ENCODE results near the gene OBSL1.

The OBSL1 gene

DNA sequence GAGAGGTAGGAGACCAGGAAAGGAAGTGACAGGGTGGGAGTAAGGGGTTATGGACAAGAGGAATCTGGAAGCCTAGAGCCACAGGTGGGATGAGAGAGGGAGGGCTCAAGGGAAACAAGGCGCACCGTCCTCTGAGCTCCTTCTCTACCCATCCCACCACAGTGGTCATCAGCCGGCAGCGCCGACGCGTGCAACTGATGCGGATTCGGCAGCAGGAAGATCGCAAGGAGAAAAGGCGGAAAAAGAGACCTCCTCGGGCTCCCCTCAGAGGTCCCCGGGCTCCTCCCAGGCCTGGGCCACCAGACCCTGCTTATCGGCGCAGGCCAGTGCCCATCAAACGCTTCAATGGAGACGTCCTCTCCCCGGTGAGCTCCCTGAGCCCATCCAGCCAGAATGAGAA, 22.3 kb downstream of the OBSL1 start:
- no peak for DNase-seq (ENCODE audit: low spot score)

DNA sequence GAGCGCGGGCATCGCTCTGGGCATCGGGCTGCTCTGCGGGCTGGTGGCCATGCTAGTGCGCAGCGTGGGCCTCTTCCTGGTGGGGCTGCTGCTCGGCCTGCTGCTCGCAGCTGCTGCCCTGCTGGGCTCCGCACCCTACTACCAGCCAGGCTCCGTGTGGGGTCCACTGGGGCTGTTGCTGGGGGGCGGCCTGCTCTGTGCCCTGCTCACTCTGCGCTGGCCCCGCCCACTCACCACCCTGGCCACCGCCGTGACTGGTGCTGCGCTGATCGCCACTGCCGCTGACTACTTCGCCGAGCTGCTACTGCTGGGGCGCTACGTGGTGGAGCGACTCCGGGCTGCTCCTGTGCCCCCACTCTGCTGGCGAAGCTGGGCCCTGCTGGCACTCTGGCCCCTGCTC, 23.7 kb downstream of the OBSL1 start:
- DNase-seq (ENCODE audit: low spot score): no peak

DNA sequence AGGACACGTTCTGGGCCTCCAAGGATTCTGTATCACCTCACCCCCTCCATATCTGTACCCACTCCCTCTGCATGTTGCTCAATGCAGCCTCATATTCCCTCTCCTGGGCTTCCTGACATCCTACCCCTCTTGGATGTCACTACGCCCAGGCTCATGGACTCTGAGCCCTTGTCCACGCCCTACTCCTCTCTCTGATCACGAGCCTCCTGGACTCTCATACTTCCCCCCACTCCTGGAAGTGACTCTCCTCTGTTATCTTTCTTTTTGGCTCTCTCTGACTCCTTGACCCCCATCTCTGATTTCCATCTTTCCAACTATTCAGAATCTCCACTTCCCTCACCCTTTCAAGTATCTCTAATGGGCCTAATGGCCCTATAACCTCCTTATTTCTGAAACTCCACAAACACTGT, 25.4 kb downstream of the OBSL1 start:
- no peak for DNase-seq (ENCODE audit: low spot score)

DNA sequence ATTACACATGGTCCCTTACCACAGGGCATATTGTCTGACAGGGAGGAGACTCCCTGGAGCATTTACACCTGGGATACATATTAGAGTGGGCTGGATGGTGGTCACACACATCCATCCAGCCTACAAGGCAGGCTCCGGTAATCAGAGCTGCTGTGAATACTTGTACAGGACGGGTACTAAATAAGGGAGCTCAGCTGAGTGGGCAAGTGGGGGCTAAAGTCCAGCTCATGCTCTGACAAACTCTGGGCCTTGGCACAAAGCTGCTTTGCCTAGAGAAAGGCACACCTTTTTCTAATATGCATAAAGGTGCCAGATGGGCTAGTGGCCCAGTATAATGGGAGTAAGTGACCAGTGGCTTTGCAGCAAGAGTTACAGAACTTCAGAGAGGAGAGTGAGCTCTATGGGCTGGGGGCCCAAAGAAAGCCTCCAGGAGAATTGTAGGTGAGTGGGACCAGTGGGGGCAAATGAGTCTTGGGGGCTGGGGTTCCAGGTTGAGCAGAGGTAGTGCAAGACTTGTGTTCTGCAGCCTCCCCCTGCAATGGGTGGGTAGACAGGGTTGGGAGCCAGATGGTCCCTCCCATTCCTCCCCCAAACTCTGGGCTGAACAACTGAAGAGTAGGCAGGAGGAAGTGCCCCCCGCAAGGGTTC, 25.9 kb downstream of the OBSL1 start:
- no peak for DNase-seq (ENCODE audit: low spot score)

DNA sequence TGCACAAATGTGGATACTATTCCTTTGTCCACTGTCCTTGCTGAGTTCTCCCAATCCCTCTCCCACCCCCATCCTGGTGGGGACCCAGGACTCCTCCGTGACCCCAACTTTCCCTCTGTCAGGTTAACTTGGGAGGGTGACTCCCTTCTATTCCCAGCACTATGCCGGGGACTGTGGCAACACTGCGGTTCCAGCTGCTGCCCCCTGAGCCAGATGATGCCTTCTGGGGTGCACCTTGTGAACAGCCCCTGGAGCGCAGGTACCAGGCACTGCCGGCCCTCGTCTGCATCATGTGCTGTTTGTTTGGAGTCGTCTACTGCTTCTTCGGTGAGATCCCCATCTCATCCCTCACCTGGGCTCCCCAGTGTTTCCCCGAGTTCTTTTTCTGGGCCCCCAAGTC, 26.8 kb downstream of the OBSL1 start:
- DNase-seq (ENCODE audit: low spot score): no peak

DNA sequence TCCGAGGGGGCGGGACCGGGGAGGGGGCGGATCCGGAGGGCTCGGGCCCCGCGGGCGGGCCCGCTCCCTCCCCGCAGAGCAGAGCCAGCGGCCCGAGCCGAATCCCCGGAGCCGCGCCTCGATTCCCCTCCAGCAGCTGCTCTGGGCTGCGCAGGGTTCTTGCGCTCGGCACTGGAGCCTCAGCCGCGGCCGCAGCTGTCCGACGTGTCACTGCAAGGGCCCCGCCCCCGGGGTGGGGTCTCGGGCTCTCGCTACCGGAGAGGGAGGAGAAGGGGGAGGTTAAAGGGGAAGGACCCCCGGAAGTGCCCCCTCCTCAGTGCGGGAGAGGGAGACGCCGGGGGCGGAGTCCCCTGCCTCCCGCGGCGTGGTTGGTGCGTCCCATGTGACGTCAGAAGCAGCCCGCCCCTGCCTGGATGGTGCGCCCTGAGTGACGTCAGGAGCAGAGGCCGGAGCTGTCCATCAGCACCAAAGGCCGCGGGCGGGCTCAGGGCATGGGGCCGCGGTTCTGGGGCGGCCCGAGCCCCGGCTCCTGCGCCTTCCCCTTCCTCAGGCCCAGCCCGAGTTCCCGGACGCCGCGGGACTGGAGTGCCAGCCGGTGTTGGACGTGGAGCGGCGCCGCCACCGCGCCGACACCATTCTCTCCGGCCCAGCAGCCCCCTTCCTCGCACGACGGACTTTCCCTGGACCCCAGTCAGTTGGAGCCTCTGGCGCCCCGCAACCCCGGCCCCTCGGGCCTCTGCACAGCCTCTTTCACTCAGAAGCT, 27.6 kb downstream of the OBSL1 start, which contains the start of the genes CHPF and TMEM198:
Gene CHPF, minus strand, starts transcription at position 214 of the 763 bp plus-strand sequence. CDS start 271 bp downstream, outside the sequence.
Gene TMEM198, plus strand, starts transcription at position 433 of the 763 bp plus-strand sequence. CDS start 700 bp downstream, outside the sequence.
- DNase-seq (ENCODE audit: low spot score): peak; percentile 94

DNA sequence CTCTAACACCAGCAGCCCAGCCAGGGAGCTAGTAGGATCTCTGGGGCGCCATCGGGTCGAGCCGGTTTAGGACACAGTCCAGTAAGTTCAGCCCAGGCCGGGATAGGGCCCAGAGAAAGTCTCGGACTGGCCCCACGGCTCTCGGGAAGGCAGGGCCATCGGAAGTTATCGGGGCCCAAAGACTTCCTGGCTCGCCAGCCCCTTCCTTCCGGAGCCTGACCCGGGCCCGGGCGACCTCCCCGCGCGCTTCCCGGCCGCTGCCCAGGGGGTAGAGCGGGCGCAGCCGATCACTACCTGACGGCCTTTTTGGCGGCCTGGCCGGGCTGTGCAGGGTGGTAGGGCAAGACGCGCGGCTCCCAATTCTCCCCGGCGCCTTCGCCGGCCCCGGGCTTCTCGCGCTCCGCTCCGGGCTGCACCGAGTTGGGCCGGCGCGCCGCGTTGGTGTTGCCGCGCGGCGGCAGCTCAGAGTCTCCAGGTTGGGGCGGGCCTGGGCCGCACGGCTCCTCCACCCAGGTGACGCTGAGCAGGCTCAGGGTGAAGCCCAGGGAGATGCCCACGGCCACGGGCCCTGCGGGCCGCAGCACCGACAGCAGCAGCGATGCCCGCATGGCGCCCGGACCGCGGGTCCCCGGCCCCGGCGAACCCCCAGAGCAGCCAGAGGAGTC, 28.3 kb downstream of the OBSL1 start:
- no peak for DNase-seq (ENCODE audit: low spot score)

DNA sequence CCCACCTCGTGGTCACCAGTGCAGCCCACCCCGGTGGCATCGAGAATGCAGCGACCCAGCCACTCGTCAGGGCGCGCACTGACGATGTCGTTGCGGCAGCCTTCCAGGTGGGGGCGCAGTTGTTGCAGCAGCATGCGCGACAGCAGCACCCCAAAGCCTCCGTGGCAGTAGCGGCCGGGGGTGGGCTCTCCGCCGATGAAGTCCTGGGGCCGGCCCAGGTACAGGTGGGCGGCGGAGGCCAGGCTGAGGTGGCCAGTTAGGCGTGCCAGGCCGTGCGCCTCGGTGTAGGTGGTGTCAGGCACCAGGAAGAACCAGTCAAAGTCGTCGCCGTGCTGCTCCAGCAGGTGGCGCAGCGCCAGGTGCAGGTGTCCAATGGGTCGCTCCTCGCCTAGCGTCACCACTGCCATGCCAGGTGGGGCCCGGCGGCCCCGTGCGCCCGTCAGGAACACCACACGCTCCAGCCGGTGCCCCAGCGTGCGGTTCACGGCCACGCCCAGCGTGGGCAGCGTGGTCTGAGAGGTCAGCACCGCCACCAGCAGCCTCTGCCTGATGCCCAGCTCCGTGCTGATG, 29.6 kb downstream of the OBSL1 start:
- peak; percentile 89 for DNase-seq (ENCODE audit: low spot score)

DNA sequence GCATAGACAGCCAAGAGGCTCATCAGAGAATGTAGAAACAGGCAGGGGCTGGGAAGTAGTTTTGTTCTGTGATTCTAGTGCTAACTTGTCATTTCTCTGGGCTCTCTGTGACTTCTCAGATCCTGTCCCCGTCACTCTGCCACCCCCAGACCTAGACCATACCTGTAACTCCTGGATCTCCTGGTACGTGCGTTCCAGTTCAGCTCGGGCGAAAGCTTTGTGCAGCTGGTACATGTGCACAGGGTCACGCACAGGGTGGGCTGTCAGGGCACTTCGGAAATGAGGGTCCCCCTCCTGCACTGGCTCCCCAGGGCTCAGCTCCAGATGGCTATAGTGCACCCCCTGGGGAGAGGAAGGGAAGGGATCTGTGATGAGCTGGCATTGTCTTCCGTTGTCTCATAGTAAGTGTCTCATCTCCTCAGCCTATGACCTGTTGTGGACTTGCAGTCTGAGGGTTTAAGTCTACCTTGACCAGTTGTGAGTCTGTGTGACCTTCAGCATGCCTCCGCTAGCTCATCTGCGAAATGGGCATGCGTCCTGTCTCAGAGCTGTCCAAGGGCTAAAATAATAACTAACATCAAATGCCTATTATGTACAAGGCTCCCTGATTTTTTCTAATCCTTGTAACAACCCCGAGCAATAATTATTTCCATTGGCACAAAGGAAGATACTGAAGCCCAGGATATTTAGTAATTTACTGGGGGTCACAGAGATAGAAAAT, 30.4 kb downstream of the OBSL1 start:
- no peak for DNase-seq (ENCODE audit: low spot score)

DNA sequence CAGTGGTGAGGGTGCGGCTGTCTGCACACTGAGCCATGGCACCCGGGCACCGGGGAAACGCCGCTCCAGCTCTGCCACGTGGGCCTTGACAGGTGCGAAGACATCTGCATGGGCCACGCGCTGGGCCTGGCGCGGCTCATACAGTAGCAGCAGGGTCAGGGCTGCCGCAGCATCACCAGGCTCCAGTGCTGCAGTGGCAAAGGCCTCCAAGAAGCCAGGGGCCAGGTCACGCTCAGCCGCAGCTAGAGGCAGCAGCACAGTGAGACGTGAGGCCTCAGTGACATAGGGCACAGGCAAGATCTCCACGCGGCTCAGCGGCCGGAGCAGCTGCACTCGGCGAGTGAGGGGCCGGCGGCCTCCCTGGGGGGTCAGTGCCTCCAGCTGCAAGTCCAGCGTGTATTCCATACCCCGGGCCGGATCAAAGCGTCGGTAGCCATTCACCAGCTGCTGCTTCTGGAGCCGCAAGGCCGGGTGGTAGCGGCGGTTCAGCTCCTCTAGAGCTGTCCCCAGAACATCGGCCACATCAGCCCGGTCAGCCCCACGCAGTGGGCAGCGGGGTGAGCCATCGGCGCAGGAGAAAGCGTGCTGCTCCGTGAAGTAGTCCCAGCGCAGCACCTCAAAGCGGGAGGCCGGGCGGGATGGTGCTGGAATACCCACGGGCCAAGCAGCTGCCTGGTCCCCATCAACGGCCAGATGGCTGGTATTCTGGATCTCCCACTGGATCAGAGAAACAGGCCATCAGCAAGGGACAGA, 31.2 kb downstream of the OBSL1 start:
- DNase-seq (ENCODE audit: low spot score): no peak

DNA sequence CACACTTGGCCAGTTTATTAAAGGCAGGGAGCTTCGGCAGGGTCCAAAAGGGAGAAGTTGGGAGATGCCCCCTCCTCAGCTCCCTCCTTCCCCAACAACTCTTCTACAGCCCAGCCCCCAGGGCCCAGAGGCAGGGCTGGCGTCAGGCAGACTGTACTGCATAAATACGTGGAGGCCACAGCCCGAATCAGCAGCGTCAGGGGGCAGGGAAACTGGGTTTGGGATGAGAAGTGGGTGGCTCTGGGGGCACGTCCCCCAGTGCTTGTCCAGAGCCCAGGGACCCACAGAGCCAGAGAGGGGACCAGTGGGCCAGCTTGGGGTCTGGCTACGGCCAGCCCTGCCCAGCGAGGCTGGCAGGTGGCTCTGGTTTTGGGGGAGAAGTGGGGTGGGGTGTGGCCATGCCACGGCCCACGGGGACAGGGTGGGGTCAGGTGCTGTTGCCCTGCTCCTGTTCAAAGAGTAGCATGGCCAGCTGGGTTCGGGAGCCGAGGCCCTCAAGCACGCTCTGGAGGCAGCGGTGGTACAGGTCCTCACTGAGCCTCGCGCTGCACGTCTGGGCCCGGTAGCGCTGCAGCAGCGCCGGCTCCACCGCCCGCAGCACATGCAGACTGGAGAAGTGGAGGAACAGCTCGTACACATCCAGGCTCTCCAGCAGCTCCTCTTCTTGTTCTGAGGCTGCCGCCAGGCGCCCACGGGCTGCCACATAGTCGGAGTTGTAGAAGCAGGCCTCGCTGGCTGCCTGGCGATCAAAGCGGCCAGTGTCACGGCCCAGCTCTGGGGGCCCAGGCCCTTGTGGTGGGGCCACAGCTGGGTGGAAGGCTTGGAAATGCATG, 32.2 kb downstream of the OBSL1 start:
- no peak for DNase-seq (ENCODE audit: low spot score)

DNA sequence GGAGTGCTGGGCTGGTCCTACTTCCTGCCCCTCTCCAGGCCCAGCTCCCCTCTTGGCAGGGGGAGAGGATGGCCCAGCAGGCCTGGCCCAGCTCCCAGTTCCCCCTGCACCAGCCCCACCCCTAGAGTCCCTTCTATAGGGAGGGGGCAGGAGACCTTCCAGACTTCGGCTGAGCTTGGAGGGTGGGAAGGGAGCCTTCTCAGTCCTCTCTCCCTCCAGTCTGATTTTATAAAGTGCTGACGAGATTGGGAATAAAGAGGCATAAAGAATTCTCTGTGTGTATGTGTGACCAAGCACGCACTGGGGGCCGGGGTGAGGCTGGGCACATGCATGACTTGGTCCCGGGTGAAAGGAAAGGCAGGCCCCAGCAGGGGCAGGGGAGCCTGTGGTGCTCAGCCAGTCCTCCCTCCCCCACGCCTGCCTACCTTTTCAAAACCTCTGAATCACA, 32.8 kb downstream of the OBSL1 start:
- no peak for DNase-seq (ENCODE audit: low spot score)

DNA sequence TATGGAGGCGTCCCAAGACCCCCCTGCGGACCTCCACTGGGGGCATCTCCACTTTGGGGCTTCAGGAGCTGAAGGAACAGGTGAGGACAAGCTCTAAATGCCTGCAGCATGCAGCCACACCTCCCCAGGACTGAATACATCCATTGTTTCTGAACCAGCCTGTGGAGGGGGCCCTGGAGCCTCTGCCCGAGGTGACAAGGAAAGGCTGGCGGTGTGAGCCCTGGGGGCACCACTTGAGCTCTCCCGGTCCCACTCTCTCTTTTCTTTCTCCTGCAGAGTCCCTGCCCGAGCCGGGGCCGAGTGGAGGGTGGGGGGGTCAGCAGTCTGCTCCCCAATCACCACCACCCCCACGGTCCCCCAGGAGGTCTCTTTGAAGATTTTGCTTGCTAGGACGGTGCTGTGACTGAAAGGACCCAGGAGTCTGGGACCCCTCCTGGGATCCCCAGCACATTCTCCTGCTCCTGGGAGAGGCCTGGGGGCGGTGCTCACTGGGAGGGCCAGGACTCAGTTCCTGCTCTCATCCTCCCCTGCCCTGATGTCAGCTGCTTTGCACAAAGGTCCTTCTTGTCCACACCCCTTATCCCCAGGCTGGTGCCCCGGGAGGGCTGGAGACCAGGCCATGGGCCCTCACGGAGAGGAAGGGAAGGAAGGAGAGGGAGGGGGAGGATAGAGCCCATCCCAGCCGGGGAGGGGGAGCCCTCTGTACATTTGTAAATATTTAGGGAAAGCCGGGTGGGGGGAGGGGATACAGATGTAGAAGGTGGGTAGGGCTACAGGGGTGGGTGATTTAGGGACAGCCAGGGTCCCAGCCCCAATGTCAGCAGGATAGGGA, 33.5 kb downstream of the OBSL1 start:
- no peak for DNase-seq (ENCODE audit: low spot score)

DNA sequence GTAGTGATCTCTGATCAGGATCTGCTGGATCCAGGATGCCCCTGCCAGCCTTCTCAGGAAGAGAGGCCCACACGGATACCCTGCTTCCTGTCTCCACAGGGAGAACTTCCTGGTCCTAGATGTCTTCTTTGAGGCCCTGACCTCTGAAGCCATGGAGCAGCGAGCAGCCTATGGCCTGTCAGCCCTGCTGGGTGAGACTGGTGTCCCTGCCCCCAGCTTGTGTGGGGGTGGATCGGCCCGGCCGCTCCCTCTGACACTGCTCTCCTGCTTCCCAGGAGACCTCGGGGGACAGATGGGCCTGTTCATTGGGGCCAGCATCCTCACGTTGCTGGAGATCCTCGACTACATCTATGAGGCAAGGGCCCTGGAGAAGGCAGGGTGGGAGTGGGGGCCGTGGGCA, 34.4 kb downstream of the OBSL1 start:
- DNase-seq (ENCODE audit: low spot score): no peak

DNA sequence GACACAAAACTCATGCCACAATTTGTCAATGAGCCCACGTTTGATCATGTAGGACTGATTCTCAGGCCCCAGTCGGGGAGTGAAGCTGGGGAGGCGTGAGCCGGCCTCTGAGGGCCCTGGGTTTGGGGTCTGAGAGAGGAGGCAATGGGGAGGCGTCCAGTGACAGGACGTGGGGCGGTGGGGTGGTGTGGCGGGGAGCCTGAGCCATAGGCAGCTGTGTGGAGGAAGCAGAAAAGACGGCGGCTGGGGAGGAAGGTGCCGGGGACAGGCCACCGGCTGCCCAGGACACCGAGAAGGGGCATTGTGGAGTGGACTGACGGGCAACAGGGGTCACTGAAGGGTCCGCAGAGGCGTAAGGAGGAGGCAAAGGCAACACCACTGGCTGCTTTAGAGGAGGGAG, 34.9 kb downstream of the OBSL1 start:
- no peak for DNase-seq (ENCODE audit: low spot score)

DNA sequence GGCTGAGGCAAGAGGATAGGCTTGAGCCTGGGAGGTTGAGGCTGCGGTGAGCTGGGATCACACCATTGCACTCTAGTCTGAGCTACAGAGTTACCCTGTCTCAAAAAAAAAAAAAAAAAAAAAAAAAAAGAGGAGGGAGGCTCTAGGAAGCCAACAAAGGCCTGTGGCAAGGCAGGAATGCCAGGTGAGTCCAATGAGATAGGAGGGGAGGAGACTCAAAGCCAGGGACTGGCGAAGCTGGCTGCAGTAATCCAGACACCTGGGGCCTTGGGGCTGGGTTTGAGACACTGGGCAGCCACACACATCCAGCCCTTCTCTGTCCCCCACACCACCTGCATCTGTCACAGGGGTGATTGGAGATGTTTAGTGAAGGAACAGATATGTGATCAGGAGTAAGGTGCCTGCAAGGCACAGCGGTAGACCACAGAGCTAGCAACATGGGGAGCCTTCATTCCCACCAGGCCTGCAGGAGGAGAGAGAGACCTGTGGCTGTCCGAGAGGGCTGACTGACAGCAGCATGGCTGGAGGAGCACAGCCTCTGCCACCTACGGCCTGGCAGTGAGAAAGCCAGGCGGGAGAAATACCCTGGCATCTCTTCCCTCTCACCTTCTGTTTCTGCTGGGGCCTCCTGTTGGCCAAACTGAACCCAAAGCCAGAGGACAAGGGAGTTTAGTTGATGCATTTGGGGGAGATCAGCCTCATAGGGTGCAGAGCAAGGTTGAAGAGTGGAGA, 37.2 kb downstream of the OBSL1 start:
- no peak for DNase-seq (ENCODE audit: low spot score)

DNA sequence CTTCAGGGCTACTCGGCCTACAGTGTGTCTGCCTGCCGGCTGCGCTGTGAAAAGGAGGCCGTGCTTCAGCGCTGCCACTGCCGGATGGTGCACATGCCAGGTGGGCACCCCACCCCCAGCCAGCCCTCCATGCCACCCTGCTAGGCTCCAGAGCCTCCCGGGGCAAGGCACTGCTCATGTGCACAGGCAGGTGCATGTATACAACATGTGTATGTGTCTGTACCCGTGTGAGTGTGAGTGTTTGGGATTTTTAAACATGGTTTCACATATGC, 39.0 kb downstream of the OBSL1 start:
- no peak for DNase-seq (ENCODE audit: low spot score)

DNA sequence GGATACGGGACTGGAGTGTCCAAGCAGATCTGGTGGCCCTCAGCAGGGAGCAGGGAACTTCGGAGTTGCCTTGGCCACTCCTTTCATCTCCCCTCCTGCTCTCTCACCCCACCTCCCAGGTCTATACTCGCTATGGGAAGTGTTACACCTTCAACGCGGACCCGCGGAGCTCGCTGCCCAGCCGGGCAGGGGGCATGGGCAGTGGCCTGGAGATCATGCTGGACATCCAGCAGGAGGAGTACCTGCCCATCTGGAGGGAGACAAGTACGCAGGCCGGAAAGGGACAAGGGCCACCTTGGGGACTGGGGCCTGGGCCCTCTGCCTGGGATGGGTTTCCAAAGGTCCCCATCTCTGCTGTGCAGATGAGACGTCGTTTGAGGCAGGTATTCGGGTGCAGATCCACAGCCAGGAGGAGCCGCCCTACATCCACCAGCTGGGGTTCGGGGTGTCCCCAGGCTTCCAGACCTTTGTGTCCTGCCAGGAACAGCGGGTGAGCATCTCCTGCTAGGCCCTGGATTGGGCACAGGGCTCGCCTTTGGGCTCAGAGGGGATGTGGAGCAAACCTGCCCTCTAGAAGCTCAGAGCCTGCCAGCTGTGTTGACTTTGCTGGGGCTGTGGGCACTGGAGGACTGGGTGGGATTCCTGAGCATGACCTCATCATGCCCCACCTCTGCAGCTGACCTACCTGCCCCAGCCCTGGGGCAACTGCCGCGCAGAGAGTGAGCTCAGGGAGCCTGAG, 39.5 kb downstream of the OBSL1 start:
- no peak for DNase-seq (ENCODE audit: low spot score)
